ENCODE results near the gene AMHR2.

DNA sequence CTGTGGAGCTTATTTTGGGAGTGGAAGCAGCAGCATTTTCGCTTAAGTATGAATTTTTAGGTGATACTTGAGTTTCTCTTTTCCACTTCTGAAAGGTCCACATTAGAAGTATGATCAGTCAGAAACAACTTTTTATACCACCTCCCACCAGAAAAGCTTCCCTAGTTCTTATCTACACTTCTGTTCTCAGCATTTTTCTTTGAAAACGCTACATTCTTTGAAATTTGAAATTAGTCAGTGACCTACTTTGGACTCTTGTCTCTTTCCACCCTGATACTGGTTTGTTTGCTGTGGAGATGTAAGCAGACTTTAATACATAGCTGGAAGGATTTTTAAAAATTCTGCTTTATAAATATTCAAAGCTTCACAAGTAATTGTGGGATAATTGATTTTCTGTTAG lies 50.4 kb downstream of the AMHR2 start:
- TF ChIP-seq POLR2A (IDR thresholded peaks at IDR 0.05): no peak
- no peak for TF ChIP-seq EP300 (IDR thresholded peaks at IDR 0.05)
- TF ChIP-seq, protein P1, sequence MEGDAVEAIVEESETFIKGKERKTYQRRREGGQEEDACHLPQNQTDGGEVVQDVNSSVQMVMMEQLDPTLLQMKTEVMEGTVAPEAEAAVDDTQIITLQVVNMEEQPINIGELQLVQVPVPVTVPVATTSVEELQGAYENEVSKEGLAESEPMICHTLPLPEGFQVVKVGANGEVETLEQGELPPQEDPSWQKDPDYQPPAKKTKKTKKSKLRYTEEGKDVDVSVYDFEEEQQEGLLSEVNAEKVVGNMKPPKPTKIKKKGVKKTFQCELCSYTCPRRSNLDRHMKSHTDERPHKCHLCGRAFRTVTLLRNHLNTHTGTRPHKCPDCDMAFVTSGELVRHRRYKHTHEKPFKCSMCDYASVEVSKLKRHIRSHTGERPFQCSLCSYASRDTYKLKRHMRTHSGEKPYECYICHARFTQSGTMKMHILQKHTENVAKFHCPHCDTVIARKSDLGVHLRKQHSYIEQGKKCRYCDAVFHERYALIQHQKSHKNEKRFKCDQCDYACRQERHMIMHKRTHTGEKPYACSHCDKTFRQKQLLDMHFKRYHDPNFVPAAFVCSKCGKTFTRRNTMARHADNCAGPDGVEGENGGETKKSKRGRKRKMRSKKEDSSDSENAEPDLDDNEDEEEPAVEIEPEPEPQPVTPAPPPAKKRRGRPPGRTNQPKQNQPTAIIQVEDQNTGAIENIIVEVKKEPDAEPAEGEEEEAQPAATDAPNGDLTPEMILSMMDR (IDR thresholded peaks at IDR 0.05): no peak

All from tibial nerve (tissue), 4 donors.